CD4-positive, alpha-beta T cell treated with Interleukin-6 for 4 hours (primary cell): Measurements from ENCODE around the gene STAMBPL1.
A peak's percentile ranks its signal among the peaks of the same experiment; 100 is the strongest.
"Not testable (repeated sequence)": the region's sequence is repeated elsewhere in the genome, so short reads cannot be mapped to it uniquely, and the experiment has no call there.

Experiments
- DNase-seq: peaks from one replicate; pipeline ENCODE4 v3.0.0-alpha.2; 2020; ENCODE audit warnings: mixed read lengths

Gene STAMBPL1

DNA sequence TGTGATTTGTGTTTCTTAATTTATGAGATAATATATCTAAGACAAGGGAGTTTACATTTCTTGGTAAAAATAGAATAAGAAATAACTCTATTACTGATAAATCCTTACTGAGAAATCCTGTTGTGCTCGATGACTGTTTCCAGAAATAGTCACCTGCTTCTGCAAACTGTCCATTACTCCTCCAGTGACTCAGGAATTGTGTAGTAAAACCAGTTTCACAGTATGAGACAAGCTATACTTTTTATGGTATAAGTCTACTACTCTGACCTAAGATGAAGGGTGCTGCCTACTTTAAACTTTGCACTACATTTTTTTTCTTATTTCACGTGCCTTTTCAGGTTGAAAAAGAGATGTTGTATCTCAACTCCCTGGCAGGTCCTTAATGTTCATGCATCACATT, 21.6 kb upstream of the STAMBPL1 start:
- DNase-seq, result no peak

DNA sequence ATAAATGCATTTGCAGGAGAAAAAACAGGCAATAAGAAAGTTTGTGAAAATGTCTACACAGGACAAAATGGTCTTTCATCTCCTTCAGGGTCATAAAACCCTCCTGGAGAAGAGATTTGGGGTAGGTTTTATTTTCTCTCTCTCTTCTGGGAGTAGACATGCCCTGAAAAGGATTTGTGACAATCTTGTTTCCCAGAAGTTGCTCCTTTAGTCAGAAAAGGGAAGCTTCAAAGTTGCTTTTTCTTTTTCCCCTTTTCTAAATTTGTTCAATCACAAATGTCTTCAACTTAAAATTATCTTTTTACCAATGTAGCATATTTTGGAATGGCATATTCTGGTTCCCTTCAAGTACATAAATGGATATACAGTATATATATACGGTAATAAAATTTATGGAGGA, 19.0 kb upstream of the STAMBPL1 start:
- DNase-seq, result no peak

- no peak for DNase-seq
These were observed 14.7 kb upstream of the STAMBPL1 start for GRCh38 chr10:88865281-88865876.

DNA sequence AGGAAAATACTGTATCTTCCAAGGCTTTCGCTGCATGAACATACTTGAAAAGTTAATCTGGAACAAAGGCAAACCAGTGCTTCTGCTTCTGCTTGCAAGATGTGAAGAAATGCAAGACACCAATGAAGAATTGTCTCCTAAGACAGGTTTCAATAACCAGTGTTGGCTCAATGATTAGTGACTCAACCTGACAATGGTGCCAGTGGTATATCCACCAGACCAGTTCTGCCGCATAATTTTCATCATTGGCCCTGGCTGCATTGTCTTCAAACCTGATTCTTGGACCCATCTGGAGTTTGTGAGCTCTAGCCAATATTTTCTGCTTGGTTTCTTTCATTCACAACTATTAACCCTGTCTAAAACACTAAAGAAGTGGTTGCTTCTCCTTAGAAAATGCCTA, 13.6 kb upstream of the STAMBPL1 start:
- DNase-seq, result no peak

- no peak for DNase-seq
These were observed 10.0 kb upstream of the STAMBPL1 start for GRCh38 chr10:88870089-88870488.

- no peak for DNase-seq
These were observed 6.3 kb upstream of the STAMBPL1 start for GRCh38 chr10:88873757-88874156.

DNA sequence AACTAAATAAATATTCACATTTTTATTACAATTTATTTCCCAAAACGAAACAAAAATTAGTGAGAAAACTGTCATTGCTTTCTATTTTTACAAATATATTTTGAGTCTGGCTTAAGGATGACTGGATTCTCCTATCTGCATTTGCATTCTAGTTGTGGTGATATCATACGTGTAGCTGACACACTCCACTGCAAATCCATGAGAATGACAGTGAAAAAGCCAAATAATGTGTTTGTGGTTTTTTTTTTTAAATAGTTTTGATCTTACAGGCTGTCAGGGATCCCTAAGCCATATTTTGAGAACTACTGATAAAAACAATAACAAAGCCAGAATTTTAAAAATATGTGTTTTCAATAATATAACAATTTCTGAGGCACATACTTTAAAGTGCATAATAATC, 5.8 kb upstream of the STAMBPL1 start:
- no peak for DNase-seq

- DNase-seq, result no peak
These were observed 5.0 kb upstream of the STAMBPL1 start for GRCh38 chr10:88875081-88875480.

DNA sequence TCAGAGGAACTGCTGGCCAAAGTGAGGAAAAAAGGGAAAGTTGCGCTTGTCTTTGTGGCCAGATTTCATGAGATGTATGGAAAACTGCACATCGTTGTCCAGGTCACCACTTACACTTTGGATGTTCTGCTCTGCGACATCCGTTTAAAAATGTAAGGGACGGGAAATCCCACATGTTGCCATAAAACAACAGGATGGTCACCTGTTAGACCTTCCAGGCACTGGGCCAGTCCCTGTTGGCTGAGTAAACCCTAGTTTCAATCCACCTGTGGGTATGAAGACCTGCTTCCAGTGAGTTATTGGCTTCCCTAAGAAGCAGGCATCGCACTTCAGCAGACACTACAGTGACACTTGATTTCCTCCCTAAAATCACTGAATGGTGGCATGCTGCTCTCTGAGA, 2.7 kb upstream of the STAMBPL1 start:
- DNase-seq, result no peak

GRCh38 chr10:88880282-88881076, 434 bp downstream of the STAMBPL1 start:
- peak; percentile 74 for DNase-seq

DNA sequence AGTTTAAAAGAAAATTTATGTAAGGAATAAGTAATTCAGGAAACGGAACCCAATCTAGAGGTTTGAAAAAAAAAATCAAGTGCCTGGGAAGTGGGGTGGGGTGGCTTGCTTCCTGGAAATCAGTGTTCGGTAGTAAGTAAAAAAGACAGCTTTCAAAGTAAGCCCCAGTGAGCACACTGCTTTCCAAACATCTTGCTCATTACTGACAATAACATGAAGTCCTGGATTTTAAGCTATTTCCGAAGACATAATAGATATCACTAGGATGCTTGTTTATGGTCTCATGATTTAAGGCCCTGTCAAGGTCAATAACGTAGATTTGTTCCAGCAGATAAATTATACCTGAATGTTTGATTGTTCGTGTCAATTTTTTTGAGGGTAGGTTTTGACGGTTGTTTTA, 1.3 kb downstream of the STAMBPL1 start:
- peak; percentile 25 for DNase-seq

- no peak for DNase-seq
These were observed 2.0 kb downstream of the STAMBPL1 start for GRCh38 chr10:88881922-88882645.

DNA sequence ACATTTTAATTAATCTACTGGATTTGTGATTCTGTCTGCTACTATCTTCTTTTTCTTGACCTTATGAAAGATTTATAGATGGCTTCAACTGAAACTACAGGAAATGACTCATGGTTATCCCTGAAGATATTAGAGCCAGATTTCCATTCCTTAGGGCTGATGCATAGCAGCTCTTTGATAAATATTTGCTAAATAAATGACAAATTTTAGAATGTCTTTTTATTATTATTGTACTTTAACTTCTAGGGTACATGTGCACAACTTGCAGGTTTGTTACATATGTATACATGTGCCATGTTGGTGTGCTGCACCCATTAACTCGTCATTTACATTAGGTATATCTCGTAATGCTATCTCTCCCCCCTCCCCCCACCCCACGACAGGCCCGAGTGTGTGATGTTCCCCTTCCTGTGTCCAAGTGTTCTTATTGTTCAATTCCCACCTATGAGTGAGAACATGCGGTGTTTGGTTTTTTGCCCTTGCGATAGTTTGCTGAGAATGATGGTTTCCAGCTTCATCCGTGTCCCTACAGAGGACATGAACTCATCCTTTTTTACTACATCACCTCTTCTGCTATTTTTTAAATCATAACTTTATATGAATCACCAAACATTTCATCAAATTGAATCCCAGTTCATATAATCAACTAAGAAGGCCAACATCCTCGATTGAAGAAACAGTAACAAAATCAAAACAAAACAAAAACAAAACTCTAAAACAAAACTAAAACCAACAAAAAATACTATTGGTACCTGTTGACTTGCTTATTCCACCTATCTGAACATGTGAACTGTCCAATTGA, 2.8 kb downstream of the STAMBPL1 start:
- not testable (repeated sequence) for DNase-seq

DNA sequence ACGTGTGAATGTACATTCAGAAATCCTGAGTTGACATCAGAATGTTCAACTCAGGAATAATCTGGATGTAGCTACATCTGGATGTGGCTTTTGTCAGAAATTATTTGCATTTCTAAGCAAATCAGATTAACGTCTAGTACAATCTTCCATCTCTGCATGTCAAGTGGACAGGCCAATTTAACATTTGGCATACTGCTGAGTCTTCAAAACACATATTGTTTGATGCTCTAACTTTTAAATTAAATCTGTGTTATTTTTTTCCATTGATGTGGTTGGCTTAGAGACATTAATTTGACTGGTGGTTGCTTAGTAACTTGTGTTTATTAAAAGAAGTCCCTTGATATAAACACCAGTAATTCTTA, 3.4 kb downstream of the STAMBPL1 start:
- DNase-seq, result no peak

GRCh38 chr10:88886557-88886956, 6.5 kb downstream of the STAMBPL1 start:
- DNase-seq, result no peak

GRCh38 chr10:88888810-88889445, 8.9 kb downstream of the STAMBPL1 start:
- no peak for DNase-seq

DNA sequence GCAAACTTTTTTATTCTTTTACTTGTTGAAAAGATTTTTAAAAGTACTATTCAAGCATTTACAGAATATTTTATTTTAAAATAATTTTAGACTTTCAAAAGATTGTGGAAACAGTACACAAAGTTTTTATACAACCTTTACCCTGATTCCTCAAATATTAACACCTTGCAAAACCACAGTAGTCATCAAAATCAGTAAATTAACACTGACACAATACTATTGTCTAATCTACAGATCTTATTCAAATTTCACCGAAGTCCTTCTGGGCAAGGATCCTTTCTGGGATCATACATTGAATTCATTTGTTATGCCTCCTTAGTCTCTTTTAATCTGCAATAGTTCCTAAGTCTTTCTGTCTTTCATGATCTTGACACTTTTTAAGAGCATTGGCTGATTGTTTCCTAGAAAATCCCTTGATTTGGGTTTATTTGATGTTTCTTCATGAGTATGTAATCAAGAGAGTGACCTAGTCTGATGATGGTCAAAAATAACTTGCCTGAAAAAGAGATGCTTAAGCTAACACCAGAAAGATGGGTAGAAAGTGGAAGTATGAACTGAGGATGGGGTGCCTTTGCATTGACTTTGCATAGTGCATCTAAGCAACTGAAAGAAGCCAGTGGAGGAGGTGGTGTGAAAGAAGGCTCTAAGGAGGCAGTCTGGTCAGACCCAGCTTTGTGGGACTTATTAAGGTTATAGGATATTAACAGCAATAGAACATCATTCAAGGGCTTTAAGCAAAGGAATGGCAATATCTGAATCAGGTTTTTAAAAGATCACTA, 9.7 kb downstream of the STAMBPL1 start:
- no peak for DNase-seq

DNA sequence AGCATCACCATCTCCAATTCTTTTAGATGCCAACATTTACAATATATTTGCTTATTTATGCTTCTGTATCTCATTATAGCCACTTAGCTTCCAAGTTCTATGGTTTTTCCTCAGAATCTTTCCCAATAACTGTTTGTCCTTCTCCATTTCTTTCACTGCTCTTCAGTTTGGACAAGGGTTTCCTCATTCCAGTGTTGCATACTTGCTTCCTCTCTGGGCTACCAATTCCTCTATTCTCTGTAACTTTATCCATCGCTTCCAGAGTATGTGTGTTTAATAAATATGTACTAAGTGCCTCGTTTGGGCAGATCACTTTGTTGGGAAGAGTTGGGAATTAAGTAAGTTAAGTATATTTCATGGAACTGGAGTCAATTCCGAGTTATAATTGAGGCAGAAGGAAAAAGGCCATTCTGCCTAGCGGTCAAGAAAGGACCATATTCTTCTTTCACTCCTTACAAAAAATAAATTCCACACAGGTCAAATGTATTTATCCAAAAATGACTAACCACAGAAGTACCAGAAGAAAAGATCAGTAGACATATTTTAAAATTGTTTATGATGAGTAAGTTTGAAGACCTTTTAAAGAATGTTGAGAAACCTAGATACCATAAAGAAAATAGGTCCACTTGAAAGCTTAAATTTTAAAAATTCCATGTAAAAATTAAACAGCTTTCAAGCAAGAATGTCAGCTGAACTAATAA, 10.8 kb downstream of the STAMBPL1 start:
- no peak for DNase-seq

GRCh38 chr10:88892222-88892967, 12.3 kb downstream of the STAMBPL1 start:
- DNase-seq, result no peak

GRCh38 chr10:88893611-88894010, 13.6 kb downstream of the STAMBPL1 start:
- DNase-seq, result no peak

GRCh38 chr10:88895250-88895649, 15.2 kb downstream of the STAMBPL1 start:
- no peak for DNase-seq
